GM18502 (cell line): ENCODE measurements around the gene AFF1.
"Not testable (repeated sequence)": the region's sequence is repeated elsewhere in the genome, so short reads cannot be mapped to it uniquely, and the experiment has no call there.

ENCODE experiments used
- ATAC-seq: cut with Tn5 transposase; IDR thresholded peaks from one replicate; pipeline ENCODE4 v1.9.1; 2021; ENCODE audit warnings: mild to moderate bottlenecking; ENCODE audit not compliant: unreplicated experiment, poor library complexity

AFF1 gene

DNA sequence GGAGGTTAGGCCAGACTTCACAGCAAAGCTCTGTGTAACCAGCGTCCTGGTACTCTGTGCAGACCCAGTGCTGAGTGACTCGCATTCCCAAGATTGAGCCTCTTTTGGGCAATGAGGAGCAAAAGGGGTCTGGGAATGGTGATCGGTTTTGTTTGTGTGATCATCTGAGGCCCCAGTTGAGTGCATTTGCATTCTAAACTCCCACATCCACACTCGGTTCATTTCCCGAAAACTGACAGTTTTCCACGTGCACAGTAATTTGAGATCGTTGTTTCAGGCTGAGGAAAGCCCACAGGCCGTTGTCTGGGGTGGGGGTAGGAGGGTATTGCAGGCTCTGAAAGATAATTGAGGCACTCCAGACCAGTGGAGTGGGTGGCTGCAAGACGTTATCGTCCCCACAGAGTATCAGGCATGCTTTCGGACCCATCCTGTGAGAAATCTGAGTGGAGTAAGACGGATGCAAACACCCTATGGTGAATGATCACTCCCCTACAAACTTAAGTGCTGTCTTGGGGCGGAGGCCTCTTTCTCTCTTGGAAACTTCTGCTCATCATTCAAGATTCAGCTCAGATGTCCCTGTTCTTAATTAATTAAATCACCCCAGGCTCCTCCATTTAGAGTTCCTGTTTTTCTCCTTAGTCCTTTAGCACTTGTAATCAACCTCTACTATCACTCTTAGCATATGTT lies 96.1 kb downstream of the AFF1 start:
- ATAC-seq = no peak

DNA sequence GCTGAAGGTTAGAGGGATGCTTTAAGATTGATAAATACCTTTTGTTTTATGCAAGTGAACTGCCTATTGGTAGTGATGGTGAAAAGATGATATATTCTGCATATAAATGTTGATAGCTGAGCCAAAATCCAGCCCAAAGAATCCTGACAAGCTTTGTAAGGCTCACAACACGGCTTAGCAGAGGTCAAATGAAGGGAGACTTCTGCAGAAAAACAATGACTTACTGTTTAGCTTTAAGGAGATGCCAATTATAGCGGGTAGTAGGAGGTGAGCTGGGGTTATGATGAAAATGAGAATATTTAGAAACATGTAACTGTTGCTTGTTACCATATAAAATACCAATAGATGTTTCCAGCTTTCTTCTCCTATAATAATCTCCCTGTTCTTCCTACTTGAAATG lies 97.1 kb downstream of the AFF1 start:
- ATAC-seq = no peak

DNA sequence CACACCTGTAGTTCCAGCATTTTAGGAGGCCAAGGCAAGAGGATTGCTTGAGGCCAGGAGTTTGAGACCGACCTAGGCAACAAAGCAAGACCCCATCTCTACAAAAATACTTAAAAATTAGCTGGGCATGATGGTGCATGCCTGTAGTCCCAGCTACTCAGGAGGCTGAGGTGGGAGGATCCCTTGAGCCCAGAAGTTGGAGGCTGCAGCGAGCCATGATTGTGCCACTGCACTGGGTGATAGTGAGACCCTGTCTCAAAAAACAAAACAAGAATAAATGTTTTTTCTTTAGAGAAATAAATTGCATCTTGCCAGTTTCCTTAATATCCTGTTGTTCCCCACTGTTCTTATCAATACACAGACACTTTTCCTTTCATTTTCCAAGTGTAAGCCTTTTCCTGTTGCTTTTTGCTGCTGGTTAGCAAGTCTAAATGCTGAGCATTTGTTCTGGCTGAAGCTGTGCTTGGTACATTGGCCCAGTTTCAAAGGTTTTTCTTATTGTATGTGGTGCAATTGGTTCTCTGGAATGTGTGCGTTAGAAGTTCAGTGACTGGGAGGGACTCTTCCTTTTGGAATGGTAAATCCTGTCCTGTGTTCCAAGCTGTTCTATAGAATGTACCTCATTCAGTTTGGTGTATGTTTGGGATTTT lies 98.2 kb downstream of the AFF1 start:
- no peak for ATAC-seq

DNA sequence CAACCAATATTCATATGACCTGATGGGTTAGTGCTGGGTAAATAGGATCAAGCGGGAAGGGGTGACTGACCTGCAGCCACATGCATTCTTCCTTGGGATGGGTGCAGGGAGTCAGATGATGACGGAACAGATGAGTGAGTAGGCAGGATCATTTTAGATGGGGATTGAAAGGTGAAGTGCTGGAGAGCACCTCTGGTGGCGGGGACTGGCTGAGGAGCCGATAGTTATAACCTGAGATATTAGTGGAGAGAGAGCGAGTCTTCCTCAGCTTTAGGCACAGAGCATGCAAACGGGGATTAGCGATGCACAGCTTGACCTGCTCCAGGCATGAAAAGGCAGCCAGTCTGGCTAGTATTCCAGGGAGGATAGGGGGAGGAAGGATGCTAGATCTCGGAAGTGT lies 99.1 kb downstream of the AFF1 start:
- no peak for ATAC-seq

DNA sequence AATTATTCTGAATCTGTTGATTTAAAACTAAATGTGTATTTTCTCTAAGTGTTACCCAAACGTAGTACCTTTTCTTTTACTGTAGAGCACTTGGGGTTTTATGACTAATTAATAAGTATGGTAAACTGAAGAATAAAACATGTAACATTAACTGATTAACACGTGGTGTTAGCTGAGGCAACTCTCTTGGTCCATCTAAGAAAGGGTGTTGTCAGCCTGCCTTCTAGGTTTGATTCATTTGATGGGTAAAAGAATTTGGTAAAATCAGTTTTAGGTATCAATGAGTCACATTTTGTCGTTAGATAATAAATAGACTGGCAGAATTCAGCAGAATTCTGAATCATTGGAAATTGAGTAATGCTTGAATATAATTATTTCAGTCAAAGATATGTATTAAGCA lies 99.7 kb downstream of the AFF1 start:
- no peak for ATAC-seq

DNA sequence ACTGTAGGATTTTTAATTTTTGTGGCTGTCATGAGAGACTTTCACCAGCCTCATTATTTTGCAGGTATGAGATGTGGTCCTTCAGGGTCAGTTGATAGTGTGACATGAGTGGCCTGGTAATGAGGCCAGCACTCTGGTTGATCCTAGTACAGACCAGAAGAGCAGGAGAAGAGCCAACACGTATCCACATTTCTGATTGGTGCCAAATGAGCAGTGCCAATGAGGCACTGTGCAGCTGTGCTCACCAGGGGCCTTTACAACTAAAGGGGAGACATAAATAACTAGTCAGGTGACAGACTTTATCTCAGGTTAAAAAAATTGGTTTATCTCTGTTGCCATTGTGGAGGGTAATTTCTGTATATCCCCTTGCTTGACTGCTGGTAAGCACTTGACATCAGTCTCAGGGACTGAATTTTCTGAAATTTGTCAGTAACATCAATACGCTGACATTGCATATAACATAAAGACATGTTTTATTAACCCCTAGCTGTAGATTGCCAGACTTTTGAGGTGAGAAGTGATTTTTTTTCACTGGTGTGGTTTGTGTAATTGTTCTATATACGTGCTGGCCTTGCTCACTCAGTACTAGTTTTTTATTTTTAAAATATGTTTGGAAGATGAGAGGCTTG lies 101.2 kb downstream of the AFF1 start:
- no peak for ATAC-seq

DNA sequence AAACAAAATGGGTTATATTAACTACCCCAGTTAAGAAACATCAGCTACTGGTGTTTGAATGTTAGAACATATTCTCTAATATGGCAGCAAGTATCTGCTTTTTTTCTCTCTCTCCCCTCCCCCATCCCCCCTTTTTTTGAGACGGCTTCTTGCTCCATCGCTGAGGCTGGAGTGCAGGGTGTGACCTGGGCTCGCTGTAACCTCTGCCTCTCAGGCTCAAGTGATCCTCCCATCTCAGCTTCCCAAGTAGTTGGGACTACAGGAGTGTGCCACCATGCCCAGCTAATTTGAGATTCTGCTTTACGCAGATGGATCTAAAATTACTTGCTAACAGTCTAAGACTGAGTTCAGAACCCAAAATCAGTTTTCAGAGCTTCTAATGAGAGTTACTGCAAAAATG lies 101.9 kb downstream of the AFF1 start:
- no peak for ATAC-seq

DNA sequence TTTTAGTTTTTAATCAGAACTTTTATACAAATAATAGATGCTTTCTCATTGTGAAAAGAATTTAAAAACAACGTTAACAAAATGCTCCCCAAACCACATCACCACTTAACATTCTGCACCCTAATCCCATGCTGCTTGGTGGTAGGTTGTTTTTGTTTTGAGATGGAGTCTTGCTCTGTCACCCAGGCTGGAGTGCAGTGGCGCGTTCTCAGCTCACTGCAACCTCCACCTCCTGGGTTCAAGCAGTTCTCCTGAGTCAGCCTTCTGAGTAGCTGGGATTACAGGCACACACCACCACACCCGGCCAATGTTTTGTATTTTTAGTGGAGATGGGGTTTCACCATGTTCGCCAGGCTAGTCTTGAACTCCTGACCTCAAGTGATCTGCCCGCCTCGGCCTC lies 102.4 kb downstream of the AFF1 start:
- not testable (repeated sequence) for ATAC-seq

DNA sequence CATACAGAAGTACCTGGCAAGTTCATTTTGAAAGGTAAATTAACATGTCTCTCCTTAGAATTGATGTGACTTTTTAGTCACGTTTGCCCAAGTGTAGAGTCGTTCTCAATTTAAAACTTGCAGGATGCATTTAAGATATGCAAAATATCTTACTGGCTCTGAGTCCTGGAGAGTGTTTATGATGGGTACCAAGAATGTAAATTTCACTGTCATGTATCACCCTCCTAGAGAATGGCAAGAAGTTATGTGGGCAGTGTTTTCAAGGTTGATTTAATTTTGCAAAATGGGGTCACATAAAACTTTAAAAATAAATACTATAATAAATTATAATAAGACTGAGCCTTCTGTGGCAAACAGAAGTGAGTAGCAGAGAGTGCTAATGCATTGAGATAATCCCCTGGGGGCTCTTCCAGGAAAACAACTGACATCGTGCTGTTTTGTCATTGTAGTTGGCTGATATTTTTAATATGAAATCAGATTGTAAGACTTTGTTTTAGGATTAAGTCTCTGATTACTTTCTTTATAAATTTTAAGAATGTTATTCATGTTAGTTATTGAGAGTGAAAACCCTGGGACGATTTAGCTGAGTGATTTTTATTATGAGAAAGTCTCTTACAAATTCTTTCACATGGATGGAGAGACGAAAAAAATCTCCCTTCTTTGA lies 103.0 kb downstream of the AFF1 start:
- ATAC-seq = no peak

DNA sequence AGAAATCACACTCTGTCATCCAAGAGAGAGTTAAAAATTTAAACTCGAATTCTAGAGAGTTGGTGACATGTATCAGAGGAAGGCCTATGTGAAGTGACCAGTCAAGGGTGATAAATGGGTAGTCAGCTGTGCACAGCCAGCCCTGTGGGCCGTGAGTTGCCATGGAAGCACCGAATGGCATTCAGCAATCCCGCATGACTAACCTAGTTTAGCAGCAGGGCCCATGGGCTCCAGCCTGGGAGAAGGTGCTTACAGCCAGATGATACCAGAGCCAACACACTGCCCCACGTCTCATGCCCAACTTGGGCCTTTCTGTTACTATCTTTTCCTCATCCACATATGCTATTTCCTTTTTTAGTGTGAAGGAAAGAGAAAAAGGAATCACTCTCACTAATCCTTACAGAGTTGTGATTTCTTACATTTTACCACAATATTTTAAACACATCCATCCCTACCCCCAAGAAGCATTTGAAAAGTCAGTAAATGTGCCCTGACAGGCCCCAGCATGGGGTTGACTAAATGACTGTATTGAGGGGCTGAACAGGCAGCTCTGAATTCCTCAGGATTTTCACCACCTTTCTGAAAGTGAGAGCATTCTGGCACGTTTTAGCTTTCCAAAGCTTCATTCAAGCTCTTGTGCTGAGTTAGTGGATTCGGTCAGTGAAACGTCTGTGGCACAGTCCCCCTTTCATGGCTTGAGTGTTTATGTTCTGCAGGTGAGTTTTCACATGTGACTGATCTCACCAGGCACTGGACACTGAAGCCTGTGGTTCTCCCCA lies 104.2 kb downstream of the AFF1 start:
- peak; percentile 60 for ATAC-seq

DNA sequence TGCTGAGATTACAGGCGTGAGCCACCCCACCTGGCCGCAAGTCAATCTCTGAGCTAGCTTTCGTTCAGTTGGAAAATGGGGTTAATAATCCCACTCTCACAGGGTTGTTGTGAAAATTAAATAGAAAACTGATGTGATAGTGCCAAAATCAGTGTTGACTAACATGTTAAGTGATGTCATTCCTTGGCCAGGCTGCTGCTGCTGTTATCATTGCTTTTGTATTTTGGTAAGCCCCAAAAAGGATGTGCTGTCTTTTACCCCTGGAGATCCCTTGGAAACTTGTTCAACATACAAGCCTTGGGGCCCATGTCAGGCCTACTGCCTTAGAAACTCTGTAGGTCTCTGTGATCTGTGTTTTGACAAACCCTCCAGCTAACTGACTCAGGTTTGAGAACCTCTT lies 106.3 kb downstream of the AFF1 start:
- ATAC-seq = no peak

DNA sequence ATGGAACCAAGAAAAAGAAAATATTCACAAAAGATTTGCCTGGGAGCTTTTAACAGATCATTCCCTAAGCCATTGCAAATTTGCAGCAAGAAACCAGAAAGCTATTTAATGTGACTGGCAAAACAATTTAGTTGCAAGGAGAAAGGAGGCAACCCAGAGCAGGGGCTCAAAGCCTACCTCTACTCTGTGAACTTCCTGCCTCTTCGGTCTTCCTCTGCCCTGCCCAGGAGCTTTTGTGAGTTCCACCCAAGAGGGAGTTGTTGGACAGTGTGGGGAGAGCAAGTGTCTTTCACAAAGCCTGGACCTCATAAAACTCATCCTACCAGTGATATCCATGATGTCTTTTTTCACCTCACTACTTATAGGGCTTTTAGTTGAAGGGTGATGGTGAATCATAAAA lies 107.4 kb downstream of the AFF1 start:
- no peak for ATAC-seq

DNA sequence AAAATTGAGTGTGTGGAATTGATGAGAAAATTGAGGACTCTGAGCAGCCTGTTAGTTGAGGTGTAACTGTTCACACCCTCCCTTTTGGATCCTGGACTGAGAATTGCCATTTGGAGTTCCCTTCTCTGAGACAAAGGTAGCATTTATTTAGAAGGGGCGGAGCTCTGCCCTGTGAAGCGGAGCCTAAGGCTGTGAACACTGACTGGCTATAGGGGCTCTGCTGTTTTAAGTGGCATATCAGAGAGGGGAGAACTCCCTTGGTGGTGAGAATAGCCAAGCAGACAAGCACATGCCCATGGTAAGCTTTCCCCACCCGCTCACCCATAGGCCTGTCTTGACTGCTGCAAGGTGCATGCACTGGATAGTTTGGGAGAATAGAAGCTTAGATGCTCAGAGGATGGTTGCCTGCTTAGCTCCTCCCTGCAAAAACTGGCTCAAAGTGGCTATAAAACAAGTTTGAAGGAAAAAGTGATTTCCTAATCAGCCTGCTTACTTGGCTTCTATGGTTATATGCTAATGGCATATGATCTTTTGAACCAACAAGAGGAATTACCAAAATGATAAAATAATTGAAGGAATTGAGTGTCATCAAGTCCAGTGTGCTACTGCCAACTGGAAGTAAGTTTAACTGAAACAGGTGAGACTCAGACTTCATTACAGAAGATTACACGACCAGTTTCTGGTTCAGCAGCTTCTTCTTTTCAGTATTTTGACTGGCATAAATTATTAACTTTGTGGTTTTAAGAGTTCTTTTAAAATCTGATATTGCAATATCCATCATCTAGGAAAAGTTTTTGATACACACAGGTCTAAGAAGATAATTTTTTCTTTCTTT lies 108.4 kb downstream of the AFF1 start:
- no peak for ATAC-seq

DNA sequence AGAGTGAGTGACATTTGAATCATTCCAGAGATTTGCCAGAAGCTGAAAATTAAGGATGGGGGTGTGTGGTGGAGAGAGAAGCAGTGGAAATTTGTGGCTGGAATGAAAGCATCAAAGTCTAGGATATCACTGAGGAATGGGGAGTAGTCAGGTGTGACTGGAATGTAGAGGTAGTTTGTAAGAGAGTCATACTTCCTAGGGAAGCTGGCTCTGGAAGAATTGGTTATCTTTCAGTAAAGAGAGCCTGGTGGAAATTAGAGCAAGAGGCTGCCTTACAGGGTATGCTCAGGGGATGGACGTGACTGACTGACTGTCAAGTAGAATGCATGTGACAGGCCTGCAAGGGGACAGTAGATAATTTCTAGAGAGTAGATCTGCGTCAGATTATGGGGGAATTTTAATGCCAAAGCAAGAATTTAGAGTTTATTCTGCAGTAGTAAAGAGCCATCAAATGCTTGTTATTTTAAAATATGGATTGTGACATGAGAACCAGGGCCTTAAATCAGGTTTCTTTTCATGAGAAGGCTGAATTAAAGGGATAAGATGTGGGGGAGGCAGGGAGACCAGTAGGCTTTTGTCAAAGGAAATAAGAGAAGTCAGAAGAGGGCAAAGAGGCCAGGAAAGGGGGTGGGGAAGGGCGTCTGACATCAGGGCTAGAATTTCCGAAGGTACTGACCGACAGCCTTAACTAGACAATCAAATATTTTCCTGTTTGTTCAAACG lies 109.9 kb downstream of the AFF1 start:
- no peak for ATAC-seq

DNA sequence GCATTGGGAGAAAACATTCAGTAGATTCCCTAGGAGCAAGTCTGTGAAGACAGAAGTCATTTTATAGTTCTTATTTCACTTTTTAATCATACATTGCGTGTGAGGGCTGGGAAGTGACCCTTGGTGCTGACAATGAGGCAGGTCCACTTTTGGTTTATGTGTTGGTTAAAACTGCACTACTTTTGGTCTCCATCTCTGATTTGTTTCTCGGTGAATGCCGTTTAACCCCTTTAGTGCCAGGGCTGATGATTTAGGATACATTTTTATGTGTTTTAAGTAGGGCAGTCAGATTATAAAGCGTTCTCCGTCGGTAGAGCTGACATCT lies 110.4 kb downstream of the AFF1 start:
- ATAC-seq = no peak

DNA sequence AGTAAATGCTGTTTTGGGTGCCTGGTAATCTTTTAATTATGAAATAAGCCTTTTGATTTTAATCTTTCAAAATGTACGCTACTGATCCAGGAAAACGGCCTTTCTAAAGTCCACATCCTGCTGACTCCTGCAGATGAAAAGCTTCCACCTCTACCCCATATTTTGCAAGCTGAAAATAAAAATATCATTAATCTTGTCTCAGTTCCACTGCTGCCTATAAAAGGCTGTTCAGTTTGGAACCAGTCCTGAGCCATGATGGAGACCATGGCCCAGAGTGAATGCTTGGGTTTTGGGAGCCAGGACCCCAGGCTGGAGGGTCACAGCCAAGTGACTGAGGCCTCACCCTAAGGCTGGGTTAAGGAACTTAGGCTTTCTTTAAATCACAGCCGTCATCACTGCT lies 110.8 kb downstream of the AFF1 start:
- no peak for ATAC-seq

DNA sequence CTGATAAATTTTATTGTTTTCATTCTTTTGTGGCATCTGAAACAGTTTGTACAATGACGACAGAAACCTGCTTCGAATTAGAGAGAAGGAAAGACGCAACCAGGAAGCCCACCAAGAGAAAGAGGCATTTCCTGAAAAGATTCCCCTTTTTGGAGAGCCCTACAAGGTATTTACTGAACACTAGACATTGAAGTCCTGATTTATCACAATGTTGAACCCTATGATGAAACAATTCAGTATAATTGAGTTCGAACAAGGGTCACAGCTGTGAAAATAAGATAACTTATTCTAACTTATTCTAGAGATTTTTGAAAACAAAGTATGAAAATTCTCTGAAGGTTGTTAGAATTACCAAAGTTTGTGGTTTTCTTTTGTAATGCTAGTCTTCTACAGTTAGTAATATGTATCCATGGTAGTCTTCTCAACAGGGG lies 111.3 kb downstream of the AFF1 start:
- ATAC-seq = no peak

DNA sequence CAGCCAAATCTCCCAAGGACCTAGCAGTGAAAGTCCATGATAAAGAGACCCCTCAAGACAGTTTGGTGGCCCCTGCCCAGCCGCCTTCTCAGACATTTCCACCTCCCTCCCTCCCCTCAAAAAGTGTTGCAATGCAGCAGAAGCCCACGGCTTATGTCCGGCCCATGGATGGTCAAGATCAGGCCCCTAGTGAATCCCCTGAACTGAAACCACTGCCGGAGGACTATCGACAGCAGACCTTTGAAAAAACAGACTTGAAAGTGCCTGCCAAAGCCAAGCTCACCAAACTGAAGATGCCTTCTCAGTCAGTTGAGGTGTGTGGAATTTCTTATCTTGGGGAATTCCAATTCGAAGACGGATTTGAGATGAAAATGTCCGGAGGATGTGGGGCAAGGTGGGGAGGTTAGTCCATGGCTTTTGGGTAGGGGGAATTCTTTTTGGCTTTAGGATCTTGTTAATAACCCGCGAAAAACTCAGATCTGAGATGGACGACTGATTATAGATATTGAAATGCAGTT lies 112.5 kb downstream of the AFF1 start:
- ATAC-seq = no peak

DNA sequence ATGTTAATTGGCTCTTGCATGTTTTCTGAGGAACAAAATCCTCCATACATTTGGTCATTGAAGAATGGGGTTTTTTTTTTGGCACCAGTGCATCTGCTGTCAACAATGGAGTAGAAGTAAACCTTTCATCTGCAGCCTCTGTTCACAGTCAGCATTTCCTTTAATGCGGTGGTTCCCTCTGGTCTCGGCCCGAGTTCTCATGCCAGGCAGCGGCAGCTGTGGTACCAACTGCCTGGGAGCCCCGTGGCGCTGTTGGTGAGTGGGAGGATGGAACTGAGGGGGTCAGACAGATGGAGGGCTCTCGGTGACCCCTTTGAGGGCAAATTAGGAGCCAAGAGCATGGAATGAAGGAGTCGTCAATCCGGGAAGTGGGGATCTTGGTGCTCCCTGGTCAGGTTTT lies 114.7 kb downstream of the AFF1 start:
- ATAC-seq = no peak
